Activated CD4-positive, alpha-beta T cell treated with anti-CD3 and anti-CD28 coated beads, Interleukin-2, amount 10 ng/mL, durations not matched to agents 7 days and 5 days (primary cell): ENCODE data around the gene SERPINA6. TPM values are rescaled to one million over a fixed set of nuclear protein-coding genes. Genes with fewer than 3 reads are reported as not detected.
A peak's percentile ranks its signal among the peaks of the same experiment; 100 is the strongest.
"Not testable (repeated sequence)": the region's sequence is repeated elsewhere in the genome, so short reads cannot be mapped to it uniquely, and the experiment has no call there.

Source experiments
- CTCF ChIA-PET: fragments of 350-600 bp; sonication (Branson Sonifier 250); formaldehyde crosslinking; loops from one replicate; lab custom pipeline; 2021; ENCODE audit warnings: antibody characterized with exemption; lab: Charles Lee
- POLR2A ChIA-PET: fragments of 350-600 bp; sonication (Branson Sonifier 250); formaldehyde crosslinking; loops from one replicate; lab custom pipeline; 2021; ENCODE audit warnings: antibody characterized with exemption; lab: Charles Lee
- DNase-seq: peaks from one replicate; pipeline ENCODE4 v3.0.0-alpha.2; 2020
- H3K27ac Mint-ChIP-seq: one replicate; pipeline ENCODE4 v1.8.0; 2021; ENCODE audit warnings: mild to moderate bottlenecking, moderate library complexity, mixed read lengths
- H3K27me3 Mint-ChIP-seq: one replicate; pipeline ENCODE4 v1.8.0; 2021; ENCODE audit warnings: mixed read lengths
- H3K36me3 Mint-ChIP-seq: one replicate; pipeline ENCODE4 v1.8.0; 2021; ENCODE audit warnings: low read depth, mixed read lengths
- H3K4me1 Mint-ChIP-seq: one replicate; pipeline ENCODE4 v1.8.0; 2021; ENCODE audit warnings: mixed read lengths
- H3K4me3 Mint-ChIP-seq: one replicate; pipeline ENCODE4 v1.8.0; 2021; ENCODE audit warnings: mild to moderate bottlenecking, moderate library complexity, mixed read lengths
- H3K9me3 Mint-ChIP-seq: one replicate; pipeline ENCODE4 v1.8.0; 2021; ENCODE audit warnings: mixed read lengths
- total RNA-seq, 2 experiments: library from RNA; stranded (reverse); gene quantifications; one replicate each; pipeline ENCODE4 v1.2.3, GENCODE V29; 2021

SERPINA6 gene
- total RNA-seq, 2 experiments from 2014 or later: not detected

GRCh38 chr14:94363151-94363624, 40.1 kb upstream of the SERPINA6 start:
- ChIA-PET CTCF (no interaction called here), POLR2A (no interaction called here)
- no peak for DNase-seq
- no peaks in the 10 kb centered on the region for H3K36me3 Mint-ChIP-seq
- no peak overlapping the region for H3K4me3 Mint-ChIP-seq
- peaks cover 4% of the 10 kb centered on the region for H3K27me3 Mint-ChIP-seq
- H3K27ac Mint-ChIP-seq: no peak overlapping the region
- H3K4me1 Mint-ChIP-seq: no peaks in the 10 kb centered on the region
- H3K9me3 Mint-ChIP-seq: no peaks in the 10 kb centered on the region

- CTCF ChIA-PET: no interaction called here
Measured at GRCh38 chr14:94362614-94363133, 39.5 kb upstream of the SERPINA6 start.

DNA sequence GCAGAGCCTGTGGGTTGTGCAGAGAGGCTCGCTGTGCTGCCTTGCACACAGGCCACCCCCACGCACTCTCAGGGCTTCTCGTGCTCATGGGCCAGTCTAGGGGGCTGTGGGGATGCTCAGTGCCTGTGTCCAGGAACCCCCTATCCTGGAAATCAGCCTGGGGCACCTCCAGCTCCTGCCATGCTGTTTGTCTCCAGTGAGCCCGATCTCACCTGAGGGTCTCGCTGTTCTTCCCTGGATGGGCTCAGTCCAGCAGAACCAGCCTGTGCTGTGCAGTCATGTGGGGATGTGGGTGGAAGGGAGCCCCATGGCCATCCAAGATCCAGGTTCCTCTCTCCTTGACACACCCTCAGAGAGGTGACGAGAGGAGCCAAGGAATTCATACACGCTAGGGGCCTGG, 38.5 kb upstream of the SERPINA6 start:
- POLR2A ChIA-PET: no interaction called here
- no peaks in the 10 kb centered on the region for H3K4me1 Mint-ChIP-seq

More at GRCh38 chr14:94362614-94363133, 39.5 kb upstream of the SERPINA6 start:
- Mint-ChIP-seq H3K9me3 (no peaks in the 10 kb centered on the region), H3K27me3 (peaks cover 9% of the 10 kb centered on the region), H3K27ac (peak overlapping the region; percentile 22), H3K36me3 (no peaks in the 10 kb centered on the region), H3K4me1 (no peaks in the 10 kb centered on the region), H3K4me3 (no peak overlapping the region)
- DNase-seq: no peak
- POLR2A ChIA-PET: no interaction called here

GRCh38 chr14:94360945-94361565, 37.9 kb upstream of the SERPINA6 start:
- ChIA-PET POLR2A (no interaction called here), CTCF (no interaction called here)
- no peak overlapping the region for H3K4me3 Mint-ChIP-seq
- H3K36me3 Mint-ChIP-seq: no peaks in the 10 kb centered on the region
- no peaks in the 10 kb centered on the region for H3K4me1 Mint-ChIP-seq
- H3K27ac Mint-ChIP-seq: no peak overlapping the region
- DNase-seq: no peak
- no peaks in the 10 kb centered on the region for H3K9me3 Mint-ChIP-seq
- H3K27me3 Mint-ChIP-seq: peaks cover 13% of the 10 kb centered on the region

More for the DNA sequence above, 38.5 kb upstream of the SERPINA6 start:
- H3K9me3 Mint-ChIP-seq: no peaks in the 10 kb centered on the region
- no peak overlapping the region for H3K4me3 Mint-ChIP-seq
- no peak for DNase-seq
- no peaks in the 10 kb centered on the region for H3K36me3 Mint-ChIP-seq
- CTCF ChIA-PET: no interaction called here
- peaks cover 9% of the 10 kb centered on the region for H3K27me3 Mint-ChIP-seq
- H3K27ac Mint-ChIP-seq: no peak overlapping the region

DNA sequence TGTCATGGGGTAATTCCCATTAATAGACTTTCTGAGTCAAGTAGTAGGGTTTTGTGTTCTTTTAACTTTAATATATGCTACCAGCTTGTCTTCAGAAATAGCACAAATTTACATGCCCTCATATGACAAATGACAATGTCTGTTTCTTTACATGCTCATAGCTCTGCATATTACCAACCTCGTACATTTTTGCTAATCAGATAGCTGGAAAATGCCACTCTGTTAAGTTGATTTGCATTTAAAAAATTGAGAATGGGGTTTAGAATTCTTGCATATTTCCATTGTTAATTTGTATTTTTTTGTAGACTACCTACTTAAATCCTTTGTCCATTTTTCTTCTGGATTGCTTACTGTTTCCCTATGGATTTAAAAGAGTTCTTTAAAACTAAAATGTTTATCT, 34.0 kb upstream of the SERPINA6 start:
- ChIA-PET CTCF (no interaction called here), POLR2A (interaction anchor here (0.5 kb wide), 1 partner anchor 357 kb away, joined by 3 read pairs; no protein-coding TSS in a partner anchor)
- Mint-ChIP-seq H3K36me3 (no peaks in the 10 kb centered on the region), H3K9me3 (no peaks in the 10 kb centered on the region), H3K4me1 (no peaks in the 10 kb centered on the region), H3K27ac (no peak overlapping the region), H3K27me3 (peaks cover 13% of the 10 kb centered on the region), H3K4me3 (no peak overlapping the region)
- no peak for DNase-seq

- POLR2A ChIA-PET: interaction anchor here (0.5 kb wide), 1 partner anchor 356 kb away, joined by 3 read pairs; no protein-coding TSS in a partner anchor
- CTCF ChIA-PET: no interaction called here
- no peaks in the 10 kb centered on the region for H3K36me3 Mint-ChIP-seq
- H3K27ac Mint-ChIP-seq: no peak overlapping the region
- peaks cover 3% of the 10 kb centered on the region for H3K9me3 Mint-ChIP-seq
- H3K4me3 Mint-ChIP-seq: no peak overlapping the region
- peak; percentile 1 for DNase-seq
- peaks cover 13% of the 10 kb centered on the region for H3K27me3 Mint-ChIP-seq
- H3K4me1 Mint-ChIP-seq: no peaks in the 10 kb centered on the region
Measured at GRCh38 chr14:94356379-94357056, 33.4 kb upstream of the SERPINA6 start.

DNA sequence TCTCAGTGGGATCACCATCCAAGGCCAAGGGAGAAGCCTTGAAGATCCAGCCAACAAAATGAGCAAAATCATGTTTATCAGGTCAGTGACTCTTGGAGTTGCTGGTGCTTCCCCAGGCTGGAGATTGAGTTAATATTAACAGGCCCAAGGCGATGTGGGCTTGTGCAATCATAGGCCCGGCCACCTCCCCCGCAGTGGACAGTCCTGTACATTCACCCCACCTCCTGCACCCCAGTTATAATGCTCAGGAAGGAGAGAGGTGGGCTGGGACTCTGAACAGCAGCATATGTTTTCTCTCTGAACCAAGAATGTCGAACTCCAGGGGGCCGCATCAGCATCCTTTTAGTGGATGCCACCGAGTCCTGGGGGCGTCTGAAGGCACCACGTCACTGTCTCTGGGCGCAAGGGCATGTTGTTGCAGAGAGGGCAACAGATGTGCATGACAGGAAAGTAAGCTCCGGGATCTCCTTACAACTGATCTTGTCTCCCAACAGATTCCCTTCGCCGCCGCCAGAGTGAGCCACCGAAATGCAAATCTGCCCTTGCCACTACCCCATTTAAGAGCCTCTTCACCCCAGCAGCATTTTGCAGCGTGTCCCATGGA, 32.2 kb upstream of the SERPINA6 start:
- peak; percentile 9 for DNase-seq
- peaks cover 13% of the 10 kb centered on the region for H3K27me3 Mint-ChIP-seq
- ChIA-PET POLR2A (no interaction called here), CTCF (interaction anchor here (0.9 kb wide), 1 partner anchor 37 kb away, joined by 3 read pairs; no protein-coding TSS in a partner anchor)
- no peaks in the 10 kb centered on the region for H3K4me1 Mint-ChIP-seq
- H3K4me3 Mint-ChIP-seq: no peak overlapping the region
- H3K36me3 Mint-ChIP-seq: no peaks in the 10 kb centered on the region
- H3K9me3 Mint-ChIP-seq: peaks cover 3% of the 10 kb centered on the region
- no peak overlapping the region for H3K27ac Mint-ChIP-seq

- H3K27ac Mint-ChIP-seq: no peak overlapping the region
- no peaks in the 10 kb centered on the region for H3K36me3 Mint-ChIP-seq
- no peak overlapping the region for H3K4me3 Mint-ChIP-seq
- H3K27me3 Mint-ChIP-seq: peaks cover 11% of the 10 kb centered on the region
- ChIA-PET CTCF (interaction anchor here (0.9 kb wide), 1 partner anchor 38 kb away, joined by 3 read pairs; no protein-coding TSS in a partner anchor), POLR2A (no interaction called here)
- H3K4me1 Mint-ChIP-seq: no peaks in the 10 kb centered on the region
- H3K9me3 Mint-ChIP-seq: peaks cover 3% of the 10 kb centered on the region
- no peak for DNase-seq
Measured at GRCh38 chr14:94354638-94355185, 31.6 kb upstream of the SERPINA6 start.

DNA sequence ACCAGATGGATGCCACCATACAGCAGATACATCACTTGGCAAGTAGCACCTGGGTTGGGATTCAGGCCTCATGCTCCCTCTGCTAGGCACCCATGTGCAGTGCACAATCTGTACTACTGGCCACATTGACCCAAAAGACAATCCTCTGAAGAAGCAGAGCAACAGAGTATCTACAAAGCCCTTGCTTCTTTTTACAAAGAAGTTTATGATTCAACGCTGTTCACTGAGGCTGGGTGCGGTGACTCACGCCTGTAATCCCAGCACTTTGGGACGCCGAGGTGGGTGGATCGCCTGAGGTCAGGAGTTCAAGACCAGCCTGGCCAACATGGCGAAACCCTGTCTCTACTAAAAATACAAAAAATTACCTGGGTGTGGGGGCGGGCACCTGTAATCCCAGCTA, 31.1 kb upstream of the SERPINA6 start:
- H3K36me3 Mint-ChIP-seq, CTCF ChIA-PET, H3K4me3 Mint-ChIP-seq, H3K4me1 Mint-ChIP-seq, POLR2A ChIA-PET, H3K27me3 Mint-ChIP-seq, H3K9me3 Mint-ChIP-seq, H3K27ac Mint-ChIP-seq: not testable (repeated sequence)
- peak; percentile 0 for DNase-seq

- CTCF ChIA-PET: no interaction called here
- H3K36me3 Mint-ChIP-seq: no peaks in the 10 kb centered on the region
- H3K27ac Mint-ChIP-seq: no peak overlapping the region
- H3K4me3 Mint-ChIP-seq: no peak overlapping the region
- H3K4me1 Mint-ChIP-seq: peaks cover 7% of the 10 kb centered on the region
- H3K27me3 Mint-ChIP-seq: no peaks in the 10 kb centered on the region
- DNase-seq: no peak
- peaks cover 5% of the 10 kb centered on the region for H3K9me3 Mint-ChIP-seq
- POLR2A ChIA-PET: no interaction called here
Measured at GRCh38 chr14:94349276-94349675, 26.1 kb upstream of the SERPINA6 start.

GRCh38 chr14:94348836-94349235, 25.7 kb upstream of the SERPINA6 start:
- no peak overlapping the region for H3K27ac Mint-ChIP-seq
- no peak overlapping the region for H3K4me3 Mint-ChIP-seq
- H3K36me3 Mint-ChIP-seq: no peaks in the 10 kb centered on the region
- no peaks in the 10 kb centered on the region for H3K27me3 Mint-ChIP-seq
- CTCF ChIA-PET: no interaction called here
- no peak for DNase-seq
- H3K4me1 Mint-ChIP-seq: peaks cover 7% of the 10 kb centered on the region
- POLR2A ChIA-PET: no interaction called here
- peaks cover 5% of the 10 kb centered on the region for H3K9me3 Mint-ChIP-seq

- Mint-ChIP-seq H3K36me3 (no peaks in the 10 kb centered on the region), H3K9me3 (peaks cover 5% of the 10 kb centered on the region), H3K27me3 (no peaks in the 10 kb centered on the region), H3K4me1 (peaks cover 10% of the 10 kb centered on the region), H3K27ac (no peak overlapping the region), H3K4me3 (no peak overlapping the region)
- CTCF ChIA-PET: no interaction called here
- DNase-seq: peak; percentile 4
- POLR2A ChIA-PET: no interaction called here
Measured at GRCh38 chr14:94346841-94347240, 23.7 kb upstream of the SERPINA6 start.
